GM20431 (cell line): Measurements from ENCODE around the gene DAND5.

Experiments used
- in situ Hi-C: fragments of 300-500 bp; cut with MseI, MboI; formaldehyde crosslinking; loops from one replicate; pipeline ENCODE4 v1.15.0; 2020; ENCODE audit warnings: low sequenced_read_pairs; ENCODE audit not compliant: unreplicated experiment

The DAND5 gene

DNA sequence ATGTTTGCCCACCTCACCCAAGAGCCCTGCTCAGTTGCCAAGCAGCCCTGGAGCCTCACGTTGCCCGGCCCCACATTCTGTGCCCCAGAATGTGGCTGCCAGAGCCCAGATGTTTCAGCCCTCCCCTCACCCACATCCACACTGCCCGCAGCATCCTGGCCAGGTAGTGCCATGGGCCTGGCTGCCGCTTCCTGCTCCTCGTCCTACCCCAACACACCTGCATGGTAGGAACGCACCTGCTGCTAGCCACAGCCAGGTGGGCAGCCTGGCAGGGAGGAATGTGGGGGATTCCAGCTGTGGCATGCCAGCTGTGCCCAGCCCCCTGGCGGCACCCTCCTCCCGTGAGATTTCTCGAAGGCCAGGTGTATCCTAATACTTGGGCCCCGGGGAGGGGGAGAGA, 18.4 kb downstream of the DAND5 start:
- in situ Hi-C loops, result loop anchor here (10.0 kb wide), 1 partner anchor 97 kb away; no protein-coding TSS in a partner anchor

DNA sequence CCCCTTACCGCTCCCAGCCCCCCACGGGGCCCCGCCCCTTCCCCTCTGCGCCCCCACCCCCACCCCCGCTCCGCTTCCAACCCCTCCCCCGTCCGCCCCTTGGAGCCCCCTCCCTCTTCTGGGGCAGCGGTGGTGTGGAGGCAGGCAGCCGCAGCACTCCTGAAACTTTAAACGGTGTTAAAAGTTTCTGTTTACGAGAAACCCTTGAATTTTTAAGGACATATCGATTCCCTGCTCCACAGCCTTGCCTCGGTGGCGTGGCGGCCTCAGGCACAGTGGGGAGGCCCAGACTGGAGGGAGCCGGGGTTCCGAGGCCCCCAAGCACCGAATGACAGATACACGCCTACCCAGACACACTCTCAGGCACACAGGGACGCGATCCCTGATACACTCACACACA, 21.1 kb downstream of the DAND5 start:
- in situ Hi-C loops, result no loop called here

DNA sequence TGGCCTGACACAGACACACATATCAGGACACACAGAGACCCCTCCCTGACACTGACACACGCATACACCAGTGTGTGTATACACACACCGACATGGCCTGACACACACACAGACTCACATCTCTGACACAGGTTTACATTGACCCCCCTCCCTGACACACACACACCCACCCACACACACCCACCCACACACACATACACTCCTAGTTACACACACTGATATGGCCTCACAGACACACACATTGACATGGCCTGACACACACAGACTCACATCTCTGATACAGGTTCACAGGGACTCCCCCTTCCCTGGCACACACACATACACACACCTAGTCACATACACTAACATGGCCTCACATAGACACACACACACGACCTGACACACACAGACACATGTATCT, 21.5 kb downstream of the DAND5 start:
- in situ Hi-C loops, result no loop called here

DNA sequence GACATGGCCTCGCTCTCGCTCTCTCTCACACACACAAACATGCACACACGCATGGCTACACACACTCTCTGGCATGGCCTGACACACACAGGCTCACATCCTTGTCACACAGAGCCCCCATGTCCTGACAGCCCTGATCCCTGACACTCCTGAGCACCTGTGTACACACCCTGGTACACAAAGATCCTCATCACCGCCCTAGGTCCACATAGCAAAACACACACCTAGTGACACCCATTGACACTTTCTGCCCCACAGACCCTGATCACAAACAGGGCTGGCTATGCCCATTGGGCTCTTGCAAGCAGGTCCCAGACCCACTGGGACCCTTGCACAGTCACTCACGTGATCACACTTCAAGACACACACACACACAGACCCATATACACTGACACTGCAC, 21.9 kb downstream of the DAND5 start:
- in situ Hi-C loops, result no loop called here

DNA sequence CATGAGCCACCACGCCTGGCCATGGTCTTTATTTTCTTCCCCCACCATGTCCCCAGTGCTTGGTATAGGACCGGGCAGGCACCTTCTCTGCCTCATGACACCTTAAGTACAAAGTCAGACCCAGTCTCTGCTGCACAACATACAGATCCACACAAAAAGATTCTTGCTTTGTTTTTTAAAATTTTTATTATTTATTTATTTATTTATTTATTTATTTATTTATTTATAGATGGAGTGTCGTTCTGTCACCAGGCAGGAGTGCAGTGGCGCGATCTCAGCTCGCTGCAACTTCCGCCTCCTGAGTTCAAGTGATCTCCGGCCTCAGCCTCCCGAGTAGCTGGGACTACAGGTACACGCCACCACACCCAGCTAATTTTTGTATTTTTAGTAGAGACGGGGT, 23.4 kb downstream of the DAND5 start:
- in situ Hi-C loops, result no loop called here

DNA sequence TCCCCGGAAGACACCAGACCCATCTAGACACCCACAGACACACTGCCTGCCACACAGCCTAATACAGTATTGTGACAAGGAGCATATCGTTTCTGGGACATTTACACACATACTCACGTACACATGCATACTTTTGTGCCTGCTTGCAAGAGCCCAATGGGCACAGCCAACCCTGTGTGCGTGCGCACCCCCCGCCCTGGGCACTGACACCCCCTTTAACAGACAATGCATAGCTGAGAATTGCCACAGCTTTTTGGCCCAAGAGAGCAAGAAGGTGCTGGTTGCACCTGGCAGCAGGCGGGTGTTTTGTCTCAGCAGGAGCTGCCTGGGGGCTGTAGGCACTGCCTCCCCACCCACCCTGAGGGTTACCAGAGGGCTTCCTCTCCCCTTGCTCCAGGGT, 24.2 kb downstream of the DAND5 start:
- in situ Hi-C loops, result no loop called here

DNA sequence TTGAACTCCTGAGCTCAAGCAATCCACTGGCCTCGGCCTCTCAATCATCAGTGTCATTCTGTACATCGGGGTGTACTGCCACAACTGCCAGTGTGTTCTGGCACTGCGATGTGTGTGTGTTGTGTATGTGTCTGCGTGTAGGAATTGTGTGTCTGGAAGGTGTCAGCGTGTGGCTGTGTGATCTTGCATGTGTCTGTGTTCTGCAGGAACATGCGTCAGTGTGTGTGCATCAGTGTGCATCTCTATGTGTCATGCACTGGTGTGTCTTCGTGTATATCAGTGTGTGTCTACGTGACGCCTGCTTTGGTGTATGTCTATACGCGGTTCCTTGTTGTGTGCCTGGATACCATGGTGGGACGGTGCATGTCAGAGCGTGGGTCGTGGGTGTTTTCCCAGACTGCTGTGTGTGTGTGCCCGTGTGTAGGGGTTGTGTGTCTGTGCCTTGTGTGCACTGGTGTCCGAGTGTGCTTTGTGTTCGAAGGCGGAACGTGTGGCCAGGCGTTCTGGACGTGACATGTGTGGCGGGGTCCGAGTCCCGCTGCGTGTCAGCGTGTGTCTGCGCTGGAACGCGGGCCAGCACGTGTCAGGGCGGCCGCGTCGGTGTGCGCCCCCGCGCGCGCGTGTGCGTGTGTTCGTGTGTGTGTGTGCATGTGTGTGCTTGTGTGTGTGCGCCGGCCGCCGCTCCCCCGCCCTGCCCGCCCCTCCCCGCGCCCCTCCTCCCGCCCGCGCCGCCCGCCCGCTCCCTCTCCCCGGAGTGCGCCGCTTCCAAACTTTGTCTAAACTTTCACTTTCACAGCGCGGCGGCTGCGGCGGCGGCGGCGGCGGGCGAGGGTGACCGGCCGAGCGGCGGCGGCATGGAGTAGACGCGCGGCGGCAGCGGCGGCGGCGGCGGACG, 25.6 kb downstream of the DAND5 start, which contains the start of gene NFIX:
TSS of gene NFIX (plus strand) at position 775 of the 895 bp plus-strand sequence. CDS start 363 bp downstream, outside the sequence.
- in situ Hi-C loops, result no loop called here

DNA sequence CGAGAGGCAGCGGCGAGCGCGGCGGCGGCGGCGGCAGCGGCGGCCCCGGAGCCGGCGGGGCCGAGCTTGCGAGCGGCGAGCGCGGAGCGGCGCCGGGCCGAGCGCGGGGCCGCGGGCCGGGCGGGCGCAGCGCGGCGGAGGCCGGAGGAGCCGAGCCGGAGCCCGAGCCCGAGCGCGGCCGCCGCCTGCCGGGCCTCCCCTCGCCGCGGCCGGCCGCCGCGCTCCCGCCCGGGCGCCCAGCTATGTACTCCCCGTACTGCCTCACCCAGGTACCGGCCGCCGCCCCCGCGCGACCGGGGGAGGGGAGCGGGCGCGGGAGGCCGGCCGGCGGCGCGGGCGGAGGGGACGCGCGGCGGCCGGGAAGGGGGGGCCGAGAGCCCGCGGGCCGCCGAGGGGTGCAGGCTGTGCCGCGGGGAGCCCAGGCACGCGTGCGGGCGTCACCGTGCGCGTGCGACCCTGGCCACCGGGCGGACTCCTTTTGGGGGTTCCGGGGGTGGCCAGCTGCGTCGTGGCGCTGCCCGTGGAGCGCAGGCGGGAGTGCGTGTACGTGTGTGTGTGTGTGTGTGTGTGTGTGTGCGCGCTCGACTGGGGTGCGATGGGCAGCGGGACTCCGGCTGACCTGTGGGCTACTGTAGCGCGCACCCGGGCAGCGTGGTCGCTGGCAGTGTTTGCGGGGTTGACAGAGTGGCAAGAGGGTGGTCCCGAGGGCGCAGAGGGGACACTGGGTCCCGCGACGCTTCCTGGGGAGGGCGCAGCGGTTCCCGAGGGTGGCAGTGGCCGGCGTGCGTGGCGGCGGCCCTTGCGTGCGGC, 26.4 kb downstream of the DAND5 start:
- in situ Hi-C loops, result no loop called here

DNA sequence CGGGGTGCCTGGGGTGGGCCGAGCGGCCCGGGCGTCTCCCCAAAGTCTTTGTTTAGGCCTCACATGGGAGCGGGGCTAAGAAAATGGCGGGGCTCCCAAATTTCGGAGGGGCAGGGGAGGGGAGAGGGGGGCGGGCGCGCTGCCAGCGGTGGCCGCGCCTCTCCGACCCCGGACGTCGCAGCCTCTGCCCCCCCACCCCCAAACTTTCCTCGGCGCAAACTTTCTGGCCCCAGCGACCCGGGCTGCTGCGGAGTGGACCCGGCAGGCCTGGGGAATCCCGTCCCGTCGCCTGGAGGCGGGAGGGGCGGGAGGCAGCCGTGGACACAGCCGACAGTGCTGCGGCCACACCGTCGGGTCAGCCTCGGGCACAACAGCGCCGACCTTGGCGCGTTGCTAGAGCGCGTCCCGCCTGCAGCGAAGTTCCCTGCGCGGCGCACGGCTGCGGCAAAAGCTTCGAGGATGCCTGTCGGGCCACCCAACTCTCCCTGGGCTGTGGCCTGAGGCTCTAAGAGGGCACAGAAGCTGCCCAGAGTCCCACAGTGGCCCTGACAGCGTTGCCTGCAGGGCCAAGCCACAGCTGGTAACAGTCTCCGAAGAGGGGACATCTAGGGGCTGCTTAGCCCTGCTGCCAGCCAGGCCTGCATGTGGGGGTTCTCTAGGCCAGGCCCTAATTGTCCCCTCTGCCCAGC, 27.2 kb downstream of the DAND5 start:
- in situ Hi-C loops, result no loop called here

DNA sequence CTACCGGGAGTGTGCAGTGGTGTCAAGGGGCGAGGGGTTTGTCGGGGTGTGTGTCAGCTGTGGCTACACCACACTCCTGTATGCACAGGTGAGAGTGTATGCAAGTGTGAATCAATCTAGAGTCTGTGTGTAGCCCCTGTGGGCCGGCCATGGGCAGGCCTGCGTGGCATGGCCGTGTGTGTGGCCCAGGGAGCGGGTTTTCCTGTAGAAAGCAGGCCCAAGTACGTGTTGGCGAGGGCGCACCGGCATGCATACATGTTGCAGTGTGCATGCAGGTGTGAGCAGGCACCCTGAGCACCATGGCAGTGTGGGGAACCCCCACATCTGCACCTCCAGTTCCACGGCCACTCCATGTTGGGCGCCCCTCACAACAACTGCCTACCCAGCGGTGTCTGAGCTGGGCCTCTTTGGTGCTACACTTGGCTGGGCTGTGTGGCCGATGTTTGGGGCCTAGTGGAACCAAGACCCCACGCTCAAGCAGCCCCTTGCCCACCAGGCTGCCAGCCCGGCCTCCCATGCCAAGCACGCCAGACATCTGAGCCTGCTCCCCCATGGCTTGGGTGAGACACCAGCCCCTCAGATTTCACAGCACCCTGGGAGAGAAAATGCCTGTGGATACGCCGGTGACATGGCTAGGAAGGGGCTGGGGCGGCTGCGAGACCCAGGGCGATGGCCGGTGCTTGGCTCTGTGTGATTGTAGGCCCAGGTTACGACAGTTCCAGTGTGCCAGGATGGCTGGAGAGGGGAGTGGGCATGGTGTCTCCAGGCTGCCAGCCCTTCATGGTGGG, 28.0 kb downstream of the DAND5 start:
- in situ Hi-C loops, result no loop called here

DNA sequence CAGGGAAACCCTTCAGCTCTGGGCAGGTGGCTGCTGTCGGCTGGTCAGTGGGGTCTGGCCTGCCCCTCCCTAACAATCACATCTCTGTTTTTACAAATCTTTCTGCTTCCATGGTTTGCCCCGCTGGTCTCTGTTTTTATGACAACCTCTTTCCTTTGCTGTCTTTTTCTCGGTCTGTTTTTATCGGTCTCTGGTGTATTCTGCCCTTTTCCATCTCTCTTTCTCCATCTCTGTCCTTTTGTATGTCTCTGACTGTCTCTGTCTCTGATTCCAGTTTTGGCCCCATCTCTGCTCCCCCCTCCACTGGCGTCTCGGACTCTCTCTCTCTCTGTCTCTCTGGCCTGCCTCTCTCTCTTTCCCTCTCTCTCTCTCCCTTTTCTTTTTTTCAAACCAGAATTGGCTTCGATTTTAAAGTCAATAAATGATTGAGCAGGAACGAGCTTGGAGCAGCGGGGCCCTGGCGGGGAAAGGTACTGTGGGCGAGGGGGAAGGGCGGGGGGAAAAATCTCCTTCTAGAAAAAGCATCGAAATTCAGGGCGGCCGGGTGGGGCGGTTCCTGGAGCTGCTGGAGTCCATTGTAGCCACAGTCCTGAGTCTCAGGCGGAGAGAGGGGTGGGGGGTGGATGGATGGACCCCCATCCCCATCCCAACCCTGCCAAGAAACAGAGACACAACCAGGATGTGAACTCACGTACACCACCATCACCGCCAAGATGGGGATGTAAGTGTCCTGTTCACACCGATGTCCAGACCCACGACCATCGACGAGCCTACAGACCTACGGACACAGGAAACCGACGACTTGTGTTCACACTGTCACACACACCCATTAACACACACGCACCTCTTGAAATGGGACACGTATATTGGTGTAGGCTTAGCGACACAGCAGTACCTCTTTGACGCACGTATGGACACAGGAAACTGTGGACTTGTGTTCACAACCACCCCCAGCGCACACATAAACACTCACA, 28.9 kb downstream of the DAND5 start:
- in situ Hi-C loops, result no loop called here

DNA sequence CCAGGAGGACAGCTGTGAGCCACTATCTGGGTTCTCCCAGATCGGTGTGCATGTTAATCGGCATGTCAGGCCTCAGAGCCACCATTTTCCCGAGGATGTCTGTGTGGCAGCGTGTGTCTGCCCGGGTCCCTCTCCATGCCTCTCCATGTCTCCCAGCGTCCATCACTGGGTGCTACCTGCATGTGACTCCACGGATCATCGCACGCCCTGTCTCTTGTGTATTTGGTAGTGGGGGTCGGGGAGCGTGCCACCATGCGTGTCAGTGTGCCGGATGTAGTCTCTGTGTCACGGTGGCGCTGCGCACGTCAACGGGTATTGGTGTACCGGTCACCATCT, 31.8 kb downstream of the DAND5 start:
- in situ Hi-C loops, result no loop called here

DNA sequence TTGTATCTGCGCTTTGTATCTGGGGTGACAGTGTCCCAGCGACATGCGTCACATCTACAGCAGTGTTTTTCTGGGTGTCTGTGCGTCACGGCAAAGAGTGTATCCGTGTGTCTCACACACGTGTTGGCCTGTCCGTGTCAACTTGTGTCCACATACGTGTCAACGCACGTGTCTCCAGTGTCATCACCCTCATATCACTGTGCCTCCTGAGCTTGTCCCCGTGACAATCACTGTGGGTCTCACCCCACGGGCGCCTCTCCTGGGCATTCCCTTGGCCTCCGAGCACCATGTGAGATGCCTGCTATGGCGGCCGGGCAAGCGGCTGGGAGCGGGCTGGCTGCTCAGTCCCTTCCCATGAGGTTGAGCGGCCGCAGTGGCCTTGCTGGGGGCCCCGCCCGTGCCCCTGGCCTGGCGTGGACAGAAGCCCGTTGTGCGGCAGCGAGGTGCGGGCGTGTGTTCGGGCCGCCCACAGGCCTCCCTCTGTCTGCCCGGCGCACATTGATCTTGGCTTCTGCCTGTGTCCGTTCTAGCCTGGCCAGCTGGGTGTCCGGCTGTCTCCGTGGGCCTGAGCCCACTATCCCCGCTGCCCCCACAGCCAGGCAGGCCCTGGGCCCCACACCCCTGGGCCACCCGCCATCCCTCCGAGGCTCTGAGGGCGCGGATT, 32.3 kb downstream of the DAND5 start:
- in situ Hi-C loops, result no loop called here

DNA sequence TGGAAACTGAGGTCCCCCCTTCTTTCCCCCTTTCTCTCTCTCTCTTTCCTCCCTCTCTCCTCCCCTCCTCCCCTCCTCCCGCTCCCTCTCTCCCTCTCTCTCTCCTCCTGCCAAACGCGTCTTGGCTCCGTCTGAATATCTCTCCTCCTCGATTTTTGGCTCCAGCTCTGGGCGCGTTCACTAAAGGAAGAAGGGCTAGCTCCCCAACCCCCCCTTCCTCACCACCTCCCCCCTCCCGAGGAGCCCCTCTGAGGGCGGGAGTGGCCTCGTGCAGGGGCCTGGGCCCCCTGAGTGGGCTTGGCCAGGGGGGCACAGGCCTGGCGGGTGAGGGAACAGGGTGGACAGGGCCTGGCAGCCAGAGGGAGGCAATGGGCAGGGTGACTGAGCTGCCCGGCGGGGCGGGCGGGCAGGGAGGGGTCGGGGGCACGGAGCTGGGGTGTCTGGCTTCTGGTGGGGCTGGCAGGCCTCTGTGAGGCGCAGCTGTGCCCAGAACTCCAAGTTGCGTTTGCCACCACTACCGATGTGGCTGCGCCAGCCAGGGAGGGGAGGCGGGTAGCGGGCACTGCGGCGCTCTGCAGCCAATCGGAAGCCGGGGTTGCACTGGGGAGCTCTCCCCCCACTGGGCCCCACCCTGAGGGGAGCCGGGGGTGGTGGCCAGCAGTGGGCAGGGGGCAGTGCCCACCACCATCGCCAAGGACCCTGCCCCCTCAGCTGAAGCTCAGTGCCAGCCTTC, 33.0 kb downstream of the DAND5 start:
- in situ Hi-C loops, result no loop called here

DNA sequence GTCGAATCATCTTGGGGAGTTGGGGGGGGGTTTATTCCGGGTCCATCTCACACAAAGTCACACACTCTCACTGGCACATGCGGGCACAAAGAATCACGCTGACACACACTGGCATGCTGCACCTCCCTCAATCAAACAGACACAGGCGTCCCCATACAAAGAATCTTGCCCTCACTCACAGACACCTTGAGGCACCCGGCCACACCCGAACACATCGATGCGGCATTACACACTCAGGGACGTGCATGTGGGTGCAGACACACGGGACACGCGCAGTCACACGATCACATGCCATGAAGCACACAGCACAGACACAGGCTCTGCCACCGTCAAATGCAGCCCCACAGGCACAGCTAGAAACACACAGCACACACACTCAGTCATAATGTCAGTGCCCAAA, 33.7 kb downstream of the DAND5 start:
- in situ Hi-C loops, result no loop called here

DNA sequence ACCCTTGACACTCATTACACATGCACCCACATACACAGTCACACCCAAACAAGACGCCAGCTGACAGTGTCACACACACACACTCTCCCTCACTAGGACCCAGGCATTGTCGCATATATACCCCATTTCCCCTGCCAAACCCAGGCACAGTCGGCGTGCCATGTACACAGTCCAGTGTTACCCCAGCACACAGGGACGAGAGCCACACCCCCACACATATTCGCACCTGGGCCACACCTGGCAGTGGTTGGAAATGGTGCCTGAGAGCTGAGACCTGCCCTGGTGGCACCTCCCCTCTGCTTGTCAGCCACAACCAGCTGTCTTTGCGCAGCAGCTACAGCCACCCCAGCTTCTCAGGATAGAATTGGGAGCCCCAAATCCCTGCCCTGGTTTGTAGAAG, 34.9 kb downstream of the DAND5 start:
- in situ Hi-C loops, result no loop called here

DNA sequence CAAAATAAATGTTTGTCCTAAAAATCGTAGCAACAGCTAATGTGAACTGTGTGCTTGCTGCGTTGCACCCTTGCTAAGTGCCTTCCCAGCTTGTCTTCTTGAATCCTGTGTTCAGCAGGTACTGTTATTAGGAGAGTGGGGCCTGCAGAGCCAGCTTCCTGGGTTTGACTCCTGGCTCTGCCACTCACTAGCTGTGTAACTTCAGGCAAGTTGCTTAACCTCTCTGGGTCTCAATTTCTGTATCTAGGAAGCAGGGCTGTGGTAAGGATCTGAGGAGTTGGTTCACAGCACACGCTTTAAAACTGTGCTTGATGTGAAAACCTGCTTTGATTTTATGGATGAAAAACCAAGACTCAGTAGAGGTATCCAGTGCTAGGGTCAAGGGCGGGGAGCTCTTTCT, 35.9 kb downstream of the DAND5 start:
- in situ Hi-C loops, result no loop called here
